Right forelimb (tissue), 1 donor: ENCODE data around the gene SUMF2.
"Not testable (repeated sequence)": the region's sequence is repeated elsewhere in the genome, so short reads cannot be mapped to it uniquely, and the experiment has no call there.

Experiments
- DNase-seq: peaks from one replicate; pipeline ENCODE4 v3.0.0-alpha.2; 2018

Gene SUMF2

DNA sequence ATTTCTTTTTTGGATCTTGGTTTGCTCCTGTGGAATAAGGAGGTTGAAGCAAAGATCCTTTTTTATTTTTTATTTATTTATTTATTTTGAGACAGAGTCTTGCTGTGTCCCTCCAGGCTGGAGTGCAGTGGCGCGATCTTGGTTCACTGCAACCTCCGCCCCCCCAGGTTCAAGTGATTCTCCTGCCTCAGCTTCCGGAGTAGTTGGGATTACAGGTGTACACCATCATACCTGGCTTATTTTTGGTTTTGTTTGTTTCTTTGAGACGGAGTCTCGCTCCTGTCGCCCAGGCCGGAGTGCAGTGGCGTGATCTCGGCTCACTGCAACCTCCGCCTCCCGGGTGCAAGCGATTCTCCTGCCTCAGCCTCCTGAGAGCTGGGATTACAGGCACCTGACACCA lies 2.3 kb downstream of the SUMF2 start:
- not testable (repeated sequence) for DNase-seq

- peak; percentile 88 for DNase-seq
These were observed 10.3 kb downstream of the SUMF2 start for GRCh38 chr7:56074371-56074791.

- DNase-seq: no peak
These were observed 13.6 kb downstream of the SUMF2 start for GRCh38 chr7:56077681-56078080.

- no peak for DNase-seq
These were observed 14.1 kb downstream of the SUMF2 start for GRCh38 chr7:56078196-56078595.

DNA sequence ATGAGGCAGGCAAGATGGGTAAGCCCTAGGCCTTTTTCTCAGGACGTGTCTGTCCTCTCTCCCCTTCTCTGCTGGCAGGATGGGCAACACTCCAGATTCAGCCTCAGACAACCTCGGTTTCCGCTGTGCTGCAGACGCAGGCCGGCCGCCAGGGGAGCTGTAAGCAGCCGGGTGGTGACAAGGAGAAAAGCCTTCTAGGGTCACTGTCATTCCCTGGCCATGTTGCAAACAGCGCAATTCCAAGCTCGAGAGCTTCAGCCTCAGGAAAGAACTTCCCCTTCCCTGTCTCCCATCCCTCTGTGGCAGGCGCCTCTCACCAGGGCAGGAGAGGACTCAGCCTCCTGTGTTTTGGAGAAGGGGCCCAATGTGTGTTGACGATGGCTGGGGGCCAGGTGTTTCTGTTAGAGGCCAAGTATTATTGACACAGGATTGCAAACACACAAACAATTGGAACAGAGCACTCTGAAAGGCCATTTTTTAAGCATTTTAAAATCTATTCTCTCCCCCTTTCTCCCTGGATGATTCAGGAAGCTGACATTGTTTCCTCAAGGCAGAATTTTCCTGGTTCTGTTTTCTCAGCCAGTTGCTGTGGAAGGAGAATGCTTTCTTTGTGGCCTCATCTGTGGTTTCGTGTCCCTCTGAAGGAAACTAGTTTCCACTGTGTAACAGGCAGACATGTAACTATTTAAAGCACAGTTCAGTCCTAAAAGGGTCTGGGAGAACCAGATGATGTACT lies 15.5 kb downstream of the SUMF2 start:
- DNase-seq: peak; percentile 59

GRCh38 chr7:56080726-56081435 lies 16.8 kb downstream of the SUMF2 start:
- DNase-seq: not testable (repeated sequence)

DNA sequence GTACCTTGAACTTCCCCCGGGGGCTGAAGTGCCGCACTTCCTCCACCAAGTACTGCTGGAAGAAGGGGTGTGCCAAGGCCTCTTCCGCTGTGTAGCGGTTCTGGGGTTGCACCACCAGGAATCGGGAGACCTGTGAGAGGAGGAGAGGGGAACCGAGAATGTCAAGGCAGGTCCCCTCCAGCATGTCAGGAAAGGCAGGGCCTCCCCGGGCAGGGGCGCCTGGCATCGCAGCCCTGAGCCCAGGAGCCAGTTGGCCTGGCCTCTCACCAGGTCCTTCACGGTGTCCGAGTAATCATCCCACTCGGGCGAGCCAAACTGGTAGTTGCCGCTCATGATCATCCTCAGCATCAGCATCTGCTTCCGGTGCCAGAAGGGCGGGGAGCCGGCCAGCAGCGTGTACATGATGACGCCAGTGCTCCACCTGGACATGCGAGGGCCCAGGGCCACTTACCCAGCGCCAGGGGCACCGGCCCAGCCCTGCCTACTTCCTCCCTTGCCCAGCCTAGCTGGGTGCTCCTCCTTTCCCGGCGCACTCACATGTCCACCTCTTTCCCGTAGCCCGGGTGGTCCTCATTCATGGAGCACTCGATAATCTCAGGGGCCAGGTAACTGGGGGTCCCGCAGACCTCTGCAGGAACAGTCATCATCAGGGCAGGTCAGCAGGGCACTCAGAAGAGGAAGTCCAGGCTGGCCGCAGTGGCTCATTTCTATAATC lies 17.7 kb downstream of the SUMF2 start:
- no peak for DNase-seq

GRCh38 chr7:56083150-56083785 lies 19.2 kb downstream of the SUMF2 start:
- no peak for DNase-seq

DNA sequence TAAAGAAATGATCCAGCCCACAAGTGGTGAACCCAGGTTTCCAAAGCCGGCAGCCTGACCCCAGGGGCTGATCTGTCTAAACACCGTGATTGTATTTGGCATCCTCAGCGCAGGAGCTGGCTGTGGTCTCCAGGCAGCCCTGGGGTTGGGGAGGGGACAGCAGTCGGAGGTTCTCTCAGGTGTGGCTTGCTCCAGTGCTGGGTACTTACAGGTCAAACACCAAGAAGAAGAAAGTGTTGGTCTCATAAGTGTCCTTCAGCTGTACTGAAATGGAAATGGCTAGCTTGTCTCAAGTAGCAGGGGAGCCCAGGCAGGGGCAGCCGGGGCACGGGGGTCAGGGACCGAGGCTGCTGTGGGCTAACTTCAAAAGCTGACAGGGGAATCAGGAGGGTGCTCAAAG lies 22.7 kb downstream of the SUMF2 start:
- no peak for DNase-seq

- no peak for DNase-seq
These were observed 23.4 kb downstream of the SUMF2 start for GRCh38 chr7:56087445-56087844.

GRCh38 chr7:56091591-56091990 lies 27.5 kb downstream of the SUMF2 start:
- DNase-seq: no peak

GRCh38 chr7:56092388-56092787 lies 28.3 kb downstream of the SUMF2 start:
- DNase-seq: not testable (repeated sequence)

- peak; percentile 89 for DNase-seq
These were observed 28.9 kb downstream of the SUMF2 start, which contains the start of gene PHKG1 for GRCh38 chr7:56092789-56093531. PHKG1 (minus strand) TSS chr7:56092952; CDS start chr7:56088941, 4,011 bp downstream.

DNA sequence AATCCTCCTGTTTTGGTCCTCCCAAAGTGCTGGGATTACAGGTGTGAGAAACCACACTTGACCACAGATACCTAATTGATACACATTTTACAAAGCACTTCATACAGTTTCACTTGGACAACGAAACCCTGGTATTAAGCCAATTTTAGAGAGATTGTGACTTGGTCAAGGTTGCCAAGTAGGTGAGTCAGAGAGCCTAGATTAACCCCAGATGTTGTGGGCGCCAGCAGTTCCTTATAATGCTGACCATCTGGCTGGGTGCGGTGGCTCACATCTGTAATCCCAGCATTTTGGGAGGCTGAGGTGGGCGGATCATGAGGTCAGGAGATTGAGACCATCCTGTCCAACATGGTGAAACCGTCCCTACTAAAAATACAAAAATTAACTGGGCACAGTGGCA lies 33.6 kb downstream of the SUMF2 start:
- DNase-seq: no peak

DNA sequence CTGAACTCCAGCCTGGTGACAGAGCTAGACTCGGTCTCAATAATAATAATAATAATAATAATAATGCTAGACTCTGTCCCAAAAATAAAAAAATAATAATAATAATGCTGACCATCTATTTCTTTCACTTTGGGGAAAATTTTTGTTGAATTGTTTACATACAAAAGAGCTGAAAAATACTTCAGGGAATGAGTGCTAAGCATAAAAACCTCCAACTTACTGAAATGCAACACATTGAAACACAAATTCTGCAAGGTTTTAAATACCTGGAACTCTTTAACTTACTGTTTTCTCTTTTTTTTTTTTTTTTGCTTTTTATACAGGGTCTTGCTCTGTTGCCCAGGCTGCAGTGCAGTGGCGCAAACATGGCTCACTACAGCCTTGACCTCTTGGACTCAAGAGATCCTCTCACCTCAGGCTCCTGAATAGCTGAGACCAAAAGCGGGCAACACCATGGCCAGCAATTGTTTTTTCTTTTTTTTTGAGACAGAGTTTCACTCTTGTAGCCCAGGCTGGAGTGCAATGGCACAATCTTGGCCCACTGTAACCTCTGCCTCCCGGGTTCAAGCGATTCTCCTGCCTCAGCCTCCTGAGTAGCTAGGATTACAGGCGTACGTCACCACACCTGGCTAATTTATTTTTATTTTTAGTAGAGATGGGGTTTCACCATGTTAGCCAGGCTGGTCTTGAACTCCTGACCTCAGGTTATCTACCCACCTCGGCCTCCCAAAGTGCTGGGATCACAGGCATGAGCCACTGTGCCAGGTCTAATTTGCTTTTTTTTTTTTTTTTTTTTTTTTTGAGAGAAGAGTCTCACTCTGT lies 34.3 kb downstream of the SUMF2 start:
- not testable (repeated sequence) for DNase-seq

DNA sequence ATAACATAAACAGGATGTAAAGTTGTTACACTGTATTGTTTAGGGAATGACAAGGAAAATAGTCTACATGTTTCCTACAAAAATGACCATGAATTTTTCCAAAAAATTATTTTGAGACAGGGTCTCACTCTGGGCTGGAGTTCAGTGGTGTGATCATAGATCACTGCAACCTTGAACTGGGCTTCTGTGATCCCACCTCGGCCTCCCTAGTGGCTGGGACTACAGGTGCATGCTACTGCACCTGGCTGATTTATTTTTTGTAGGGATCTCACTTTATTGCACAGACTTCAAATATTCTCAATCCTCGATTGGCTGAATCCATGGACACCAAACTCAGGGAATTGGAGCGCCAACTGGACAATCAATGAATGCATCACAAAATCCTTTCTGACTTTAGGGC lies 35.6 kb downstream of the SUMF2 start:
- no peak for DNase-seq

DNA sequence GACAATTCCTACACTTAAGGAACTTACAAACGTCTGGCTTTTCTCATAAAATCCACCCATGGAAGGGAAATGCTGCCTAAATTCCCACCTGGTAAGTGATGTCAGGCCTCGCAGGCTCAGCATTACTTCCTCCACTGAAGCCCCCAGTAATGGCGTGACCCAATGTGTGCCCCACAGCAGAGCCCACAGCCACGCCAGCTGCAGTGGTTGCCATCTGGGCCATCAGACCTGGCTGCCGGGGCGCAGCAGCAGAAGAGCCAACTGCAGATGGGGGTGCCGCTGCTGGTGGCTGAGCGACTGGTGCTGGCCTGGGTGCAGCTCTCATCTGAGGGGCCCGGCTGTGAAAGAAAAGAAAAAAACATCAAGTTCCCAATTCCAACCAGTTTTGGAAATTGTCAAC lies 40.1 kb downstream of the SUMF2 start:
- DNase-seq: not testable (repeated sequence)

GRCh38 chr7:56105508-56105907 lies 41.4 kb downstream of the SUMF2 start:
- DNase-seq: no peak

DNA sequence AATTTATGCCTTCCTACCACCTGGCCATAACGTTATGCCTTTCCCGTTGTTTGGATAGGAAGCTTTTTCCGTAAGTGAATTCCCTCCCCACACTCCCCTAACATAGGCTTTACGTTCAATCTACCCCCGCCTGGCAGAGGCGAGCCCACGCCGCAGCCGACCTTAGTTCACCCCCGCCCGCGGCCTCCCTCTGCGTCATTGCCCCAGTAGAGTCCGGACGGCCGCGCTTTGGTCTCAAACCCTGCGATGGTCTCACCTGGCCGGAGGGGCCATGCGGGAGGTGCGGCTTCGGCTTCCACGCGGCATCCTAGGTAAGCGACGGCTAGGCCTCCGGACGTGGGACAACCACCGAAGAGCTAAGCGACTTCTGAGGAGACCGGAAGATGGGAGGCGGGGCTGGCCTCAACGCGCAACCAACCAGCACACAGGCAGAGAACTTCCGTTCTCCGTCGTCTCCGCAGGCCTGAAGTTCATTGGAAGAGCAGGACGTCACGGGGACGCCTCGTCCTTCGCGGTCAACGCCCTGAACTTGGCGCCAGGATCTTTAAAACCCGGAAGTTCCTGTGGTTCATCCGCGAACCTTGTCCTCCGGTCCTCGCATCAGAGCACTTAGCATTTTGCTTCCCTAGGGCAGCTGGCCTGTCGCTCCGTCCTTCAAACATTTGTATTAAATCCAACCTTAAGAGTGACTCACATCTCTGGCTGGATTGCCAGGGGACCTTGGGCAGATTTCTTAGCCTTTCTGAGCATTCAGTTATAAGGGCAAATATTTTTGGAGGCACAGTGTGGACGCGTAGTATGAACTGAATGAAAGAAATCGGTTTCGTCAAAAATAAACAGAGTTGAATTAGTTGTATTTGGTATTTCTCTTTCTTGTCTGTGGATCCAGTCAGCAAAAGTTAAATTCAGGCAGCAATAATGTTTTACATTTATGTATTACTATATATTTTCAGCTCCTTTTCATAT lies 42.3 kb downstream of the SUMF2 start, which contains the start of gene CHCHD2:
Gene CHCHD2 (minus strand): TSS at position 369 of the 966 bp plus-strand sequence. CDS start 63 bp downstream, at position 306.
- peak; percentile 95 for DNase-seq

- no peak for DNase-seq
These were observed 43.8 kb downstream of the SUMF2 start for GRCh38 chr7:56107954-56108258.
